WERI-Rb-1 (cell line): ENCODE data around the gene PUM2.

Experiments
- DNase-seq: peaks from one replicate; pipeline ENCODE4 v3.0.0-alpha.2; 2020
- H3K27ac ChIP-seq: fragments of 250-450 bp; sonication (Bioruptor Pico); 2 replicates; pipeline ENCODE4 v1.5.1; 2020; ENCODE audit warnings: mild to moderate bottlenecking, moderate library complexity
- H3K27me3 ChIP-seq: fragments of 250-450 bp; sonication (Bioruptor Pico); 2 replicates; pipeline ENCODE4 v1.5.1; 2021; ENCODE audit warnings: mild to moderate bottlenecking, low read depth, moderate library complexity; ENCODE audit not compliant: insufficient read depth, severe bottlenecking
- H3K36me3 ChIP-seq: fragments of 250-450 bp; sonication (Bioruptor Pico); 2 replicates; pipeline ENCODE4 v1.5.1; 2020; ENCODE audit warnings: mild to moderate bottlenecking, moderate library complexity
- H3K4me3 ChIP-seq: 2 replicates; pipeline ENCODE4 v1.5.1; 2011; ENCODE audit warnings: low read depth, mild to moderate bottlenecking, control low read depth, low read length
- H3K9me3 ChIP-seq: fragments of 250-450 bp; sonication (Bioruptor Pico); 2 replicates; pipeline ENCODE4 v1.5.1; 2021; ENCODE audit warnings: mild to moderate bottlenecking, moderate library complexity; ENCODE audit not compliant: severe bottlenecking
- TF ChIP-seq, protein P1 (sequence below): IDR thresholded peaks from 2 replicates; pipeline ENCODE4 v1.5.1; 2011; ENCODE audit warnings: low read depth, mild to moderate bottlenecking, control low read depth, inconsistent platforms, low read length

PUM2 gene

DNA sequence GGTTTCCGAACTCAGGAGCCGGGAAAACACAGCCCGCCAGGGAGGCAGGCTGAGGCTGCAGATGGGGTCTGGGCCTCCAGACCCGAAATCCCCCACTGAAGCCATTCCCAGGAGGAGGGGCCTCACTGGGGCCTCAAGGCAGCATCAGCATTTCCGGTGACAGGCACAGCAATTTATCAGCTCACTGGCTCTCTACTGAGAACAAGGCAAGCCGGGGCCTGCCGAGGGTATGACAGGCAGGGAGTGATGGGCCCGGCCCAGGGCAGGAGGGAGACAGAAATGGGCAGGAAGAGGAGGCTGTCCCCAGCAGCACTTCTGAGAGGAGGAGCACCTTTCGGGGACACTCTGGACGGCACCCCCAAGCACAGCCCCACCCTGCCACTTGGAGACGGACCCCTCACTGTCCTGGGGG is 138.2 kb downstream of the PUM2 start:
- Histone ChIP-seq H3K4me3 (no peak overlapping the region), H3K36me3 (no peaks in the 10 kb centered on the region; the same call in 1 of the 2 replicates), H3K9me3 (no peaks in the 10 kb centered on the region), H3K27ac (peak overlapping the region; percentile 91), H3K27me3 (no peaks in the 10 kb centered on the region)
- peak; percentile 91 for DNase-seq
- TF ChIP-seq, protein P1, sequence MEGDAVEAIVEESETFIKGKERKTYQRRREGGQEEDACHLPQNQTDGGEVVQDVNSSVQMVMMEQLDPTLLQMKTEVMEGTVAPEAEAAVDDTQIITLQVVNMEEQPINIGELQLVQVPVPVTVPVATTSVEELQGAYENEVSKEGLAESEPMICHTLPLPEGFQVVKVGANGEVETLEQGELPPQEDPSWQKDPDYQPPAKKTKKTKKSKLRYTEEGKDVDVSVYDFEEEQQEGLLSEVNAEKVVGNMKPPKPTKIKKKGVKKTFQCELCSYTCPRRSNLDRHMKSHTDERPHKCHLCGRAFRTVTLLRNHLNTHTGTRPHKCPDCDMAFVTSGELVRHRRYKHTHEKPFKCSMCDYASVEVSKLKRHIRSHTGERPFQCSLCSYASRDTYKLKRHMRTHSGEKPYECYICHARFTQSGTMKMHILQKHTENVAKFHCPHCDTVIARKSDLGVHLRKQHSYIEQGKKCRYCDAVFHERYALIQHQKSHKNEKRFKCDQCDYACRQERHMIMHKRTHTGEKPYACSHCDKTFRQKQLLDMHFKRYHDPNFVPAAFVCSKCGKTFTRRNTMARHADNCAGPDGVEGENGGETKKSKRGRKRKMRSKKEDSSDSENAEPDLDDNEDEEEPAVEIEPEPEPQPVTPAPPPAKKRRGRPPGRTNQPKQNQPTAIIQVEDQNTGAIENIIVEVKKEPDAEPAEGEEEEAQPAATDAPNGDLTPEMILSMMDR, result no peak

DNA sequence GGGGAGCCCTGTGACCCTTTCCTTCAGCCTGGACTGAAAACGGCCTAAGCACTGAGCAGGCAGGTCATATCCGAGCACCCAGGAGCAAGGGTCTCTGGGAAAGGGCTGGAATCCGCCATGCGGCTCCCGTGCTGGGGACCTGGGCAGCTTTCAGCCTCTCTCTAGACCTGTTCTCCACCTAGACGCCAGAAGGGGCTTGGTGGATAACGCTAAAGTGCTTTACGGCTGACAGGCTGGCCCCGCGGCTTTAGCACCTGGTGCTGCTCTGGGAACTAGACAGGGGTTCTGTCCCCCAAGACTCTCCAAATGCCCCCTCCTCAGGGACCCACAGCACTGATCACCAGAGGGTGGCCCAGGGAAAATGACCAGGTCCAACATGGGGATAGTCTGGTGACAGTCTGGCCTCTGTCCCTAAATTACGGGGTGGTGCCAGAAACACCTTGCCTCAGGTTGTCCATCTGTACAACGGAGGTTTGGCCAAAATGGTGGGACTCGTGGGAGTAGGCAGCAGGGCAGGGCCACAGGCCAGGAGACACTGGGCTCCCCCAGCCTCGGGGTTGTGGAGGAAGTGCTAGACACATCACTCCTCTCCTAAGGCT is 138.7 kb downstream of the PUM2 start:
- peak; percentile 89 for DNase-seq
- TF ChIP-seq, protein P1, result no peak
- peak overlapping the region; percentile 91 for H3K27ac ChIP-seq
- no peaks in the 10 kb centered on the region for H3K27me3 ChIP-seq
- no peak overlapping the region for H3K4me3 ChIP-seq
- H3K36me3 ChIP-seq, result no peaks in the 10 kb centered on the region; the same call in 1 of the 2 replicates
- H3K9me3 ChIP-seq, result no peaks in the 10 kb centered on the region

DNA sequence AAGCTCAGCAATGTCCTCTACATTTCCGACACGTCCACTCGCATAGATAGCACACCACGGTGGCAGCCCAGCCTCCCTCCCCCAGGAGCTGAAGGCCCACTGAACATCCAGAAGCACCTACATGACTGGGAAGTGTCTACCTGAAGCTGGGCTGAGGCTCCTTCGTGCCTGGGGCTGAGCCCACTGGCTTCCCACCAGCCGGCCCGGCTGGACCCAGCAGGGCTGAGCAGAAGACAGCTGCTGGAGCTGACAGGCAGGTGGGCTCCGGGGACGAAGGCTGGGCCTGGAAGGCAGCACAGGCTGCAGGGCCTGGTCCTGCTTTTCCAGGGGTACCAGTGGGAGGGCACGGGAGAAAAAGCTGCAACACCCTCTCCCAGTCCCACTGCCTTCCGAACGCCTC is 139.2 kb downstream of the PUM2 start:
- no peaks in the 10 kb centered on the region; the same call in 1 of the 2 replicates for H3K36me3 ChIP-seq
- peak overlapping the region; percentile 91 for H3K27ac ChIP-seq
- H3K4me3 ChIP-seq, result no peak overlapping the region
- H3K9me3 ChIP-seq, result no peaks in the 10 kb centered on the region
- no peaks in the 10 kb centered on the region for H3K27me3 ChIP-seq
- DNase-seq, result no peak
- TF ChIP-seq, protein P1, result no peak

DNA sequence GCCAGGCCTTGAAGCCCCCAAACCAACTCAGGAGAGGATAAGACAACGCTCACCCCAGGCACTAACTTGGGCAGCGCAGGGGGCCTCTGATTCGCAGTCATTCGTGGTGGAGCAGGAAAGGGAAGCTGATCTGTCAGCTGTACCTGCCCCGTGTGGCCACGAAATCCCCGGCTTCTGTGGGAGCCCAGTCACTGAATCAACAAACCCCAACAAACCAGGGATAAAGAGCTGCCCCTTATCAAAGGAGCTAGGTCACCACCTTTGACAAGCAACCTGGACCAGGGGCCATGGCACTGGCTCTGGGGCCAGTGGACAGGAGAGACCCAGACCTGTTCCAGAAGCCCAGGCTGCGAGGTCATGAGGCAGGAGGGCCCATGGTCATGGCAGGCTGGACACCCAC is 140.2 kb downstream of the PUM2 start:
- no peaks in the 10 kb centered on the region for H3K27me3 ChIP-seq
- H3K36me3 ChIP-seq, result no peaks in the 10 kb centered on the region; the same call in 1 of the 2 replicates
- H3K27ac ChIP-seq, result peak overlapping the region; percentile 91
- DNase-seq, result no peak
- no peak overlapping the region for H3K4me3 ChIP-seq
- no peaks in the 10 kb centered on the region for H3K9me3 ChIP-seq
- TF ChIP-seq, protein P1, result no peak

GRCh38 chr2:20209373-20210109 is 141.1 kb downstream of the PUM2 start:
- no peak overlapping the region for H3K4me3 ChIP-seq
- H3K9me3 ChIP-seq, result no peaks in the 10 kb centered on the region
- TF ChIP-seq, protein P1, result no peak
- no peak for DNase-seq
- peak overlapping the region; percentile 91 for H3K27ac ChIP-seq
- H3K27me3 ChIP-seq, result no peaks in the 10 kb centered on the region
- peaks cover 9% of the 10 kb centered on the region for H3K36me3 ChIP-seq
